ENCODE data around the gene NISCH. TPM values are rescaled to one million over a fixed set of nuclear protein-coding genes. Genes with fewer than 3 reads are reported as not detected.
A peak's percentile ranks its signal among the peaks of the same experiment; 100 is the strongest.

The NISCH gene
- total and polyA plus RNA-seq, 2 experiments from 2014 or later, result 18.4 to 76.4 TPM

GRCh38 chr3:52453496-52454249 lies 1.7 kb upstream of the NISCH start, which contains the start of gene TNNC1:
TNNC1 (minus strand) TSS chr3:52454041; CDS start chr3:52454015, 26 bp downstream.
- no peak within 1 kb of the TSS for H3K27ac ChIP-seq (ENCODE audit: low read depth)
- H3K4me1 ChIP-seq (ENCODE audit: insufficient read depth), result peaks cover 26% of the 10 kb centered on the region
- no peaks in the 10 kb centered on the region for H3K27me3 ChIP-seq (ENCODE audit: insufficient read depth)
- H2AFZ ChIP-seq, result peak within 1 kb of the TSS; percentile 96
- peaks cover 29% of the 10 kb centered on the region for H3K79me2 ChIP-seq (replicated peaks; ENCODE audit: insufficient read depth)
- peak within 1 kb of the TSS; percentile 91 for H3K4me2 ChIP-seq
- no peaks in the 10 kb centered on the region; the same call in 1 of the 2 replicates for H3F3A ChIP-seq (replicated peaks; ENCODE audit: low read depth)
- H4K20me1 ChIP-seq (replicated peaks; ENCODE audit: insufficient read depth), result peaks cover 18% of the 10 kb centered on the region
- H3K27me3 Mint-ChIP-seq (ENCODE audit: insufficient read depth, low read depth, poor library complexity), result peaks cover 11% of the 10 kb centered on the region
- peak within 1 kb of the TSS; percentile 88 for H3K4me3 Mint-ChIP-seq
- H3K36me3 Mint-ChIP-seq (ENCODE audit: low read depth), result peaks cover 17% of the 10 kb centered on the region
- peak; percentile 24 for ATAC-seq
- H3K9me3 Mint-ChIP-seq, result no peaks in the 10 kb centered on the region; the same call in 2 of the 3 replicates
- H3K9me2 ChIP-seq (ENCODE audit: insufficient read depth), result no peaks in the 10 kb centered on the region
- TF ChIP-seq EZH2 (IDR thresholded peaks at IDR 0.05; ENCODE audit: low read depth, unreplicated experiment) (no peak), REST (IDR thresholded peaks at IDR 0.05; ENCODE audit: unreplicated experiment) (no peak), CTCF (conservative IDR thresholded peaks at IDR 0.05; ENCODE audit: low read depth in 2 of 2) (no peak), ZNF462 (CRISPR knock-in tag; IDR thresholded peaks at IDR 0.05) (no peak), POLR2AphosphoS5 (IDR thresholded peaks at IDR 0.05; ENCODE audit: low read depth) (no peak)
- peaks cover 39% of the 10 kb centered on the region for H3K4me1 Mint-ChIP-seq
- no peak within 1 kb of the TSS for H3K4me3 ChIP-seq
- no peak within 1 kb of the TSS for H3K27ac Mint-ChIP-seq
- H3K36me3 ChIP-seq (ENCODE audit: insufficient read depth), result peaks cover 18% of the 10 kb centered on the region; the same call in 1 of the 2 replicates
- DNase-seq (ENCODE audit: low spot score), result peak; percentile 71

All from GM23338 (cell line).